Urothelium cell line (cell line): ENCODE results near the gene ADAMTS1.

Source experiments
- DNase-seq: peaks from one replicate; pipeline ENCODE4 v3.0.0; 2011; ENCODE audit warnings: low spot score, mixed read lengths
- FAIRE-seq: peaks from 2 replicates; lab custom pipeline; 2011; peaks lifted over from hg19 to GRCh38; lab: Jason Lieb, UNC

Gene ADAMTS1

DNA sequence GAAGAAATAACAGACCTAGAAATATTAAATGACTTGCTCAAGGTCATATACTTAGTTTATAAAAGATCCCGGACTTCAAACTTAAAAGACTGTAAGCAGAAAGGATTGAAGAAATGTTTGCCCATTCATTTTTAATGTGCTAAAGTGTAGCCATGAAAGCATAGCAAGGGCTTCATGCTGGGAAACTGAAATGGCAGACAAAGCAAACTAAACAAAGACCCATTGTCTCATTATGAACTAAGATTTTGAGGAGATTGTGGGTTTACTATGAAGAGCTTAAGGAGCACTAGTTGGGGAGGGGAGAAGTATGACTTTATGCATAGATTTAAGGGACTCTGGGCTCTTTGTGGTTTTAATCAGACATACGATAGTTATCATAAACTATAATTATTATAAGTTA lies 26.3 kb downstream of the ADAMTS1 start:
- DNase-seq = no peak
- FAIRE-seq = no peak

GRCh38 chr21:26815197-26815596 lies 30.0 kb downstream of the ADAMTS1 start:
- FAIRE-seq (no peak), DNase-seq (no peak)

- DNase-seq = no peak
Observed at GRCh38 chr21:26814386-26814785, 30.8 kb downstream of the ADAMTS1 start.

GRCh38 chr21:26813426-26813998 lies 31.7 kb downstream of the ADAMTS1 start:
- DNase-seq (no peak), FAIRE-seq (no peak)

More at GRCh38 chr21:26814386-26814785, 30.8 kb downstream of the ADAMTS1 start:
- FAIRE-seq = no peak

GRCh38 chr21:26812173-26812572 lies 33.0 kb downstream of the ADAMTS1 start:
- DNase-seq = no peak
- FAIRE-seq = no peak

GRCh38 chr21:26811482-26811881 lies 33.7 kb downstream of the ADAMTS1 start:
- DNase-seq (no peak), FAIRE-seq (no peak)

GRCh38 chr21:26810676-26811415 lies 34.4 kb downstream of the ADAMTS1 start:
- no peak for FAIRE-seq
- no peak for DNase-seq

GRCh38 chr21:26810266-26810665 lies 34.9 kb downstream of the ADAMTS1 start:
- DNase-seq (no peak), FAIRE-seq (no peak)

DNA sequence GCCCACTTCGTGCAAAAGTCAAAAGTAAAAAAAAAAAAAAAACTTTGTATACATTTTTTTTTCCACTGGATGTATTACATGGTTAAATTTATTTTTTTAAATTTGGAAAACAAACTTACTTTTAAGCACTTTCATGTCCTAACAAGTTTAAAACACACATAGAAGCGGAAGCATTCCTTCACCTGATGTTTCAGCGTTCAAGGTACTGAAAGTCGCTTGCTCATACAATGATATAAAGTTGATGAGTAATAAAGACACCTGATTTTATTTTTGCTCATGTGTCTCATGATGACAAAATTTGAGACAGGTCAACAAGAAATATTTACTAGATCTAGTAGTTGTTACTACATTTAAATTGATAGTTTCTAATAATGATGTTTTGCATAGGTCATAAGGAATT lies 35.5 kb downstream of the ADAMTS1 start:
- no peak for DNase-seq
- no peak for FAIRE-seq

DNA sequence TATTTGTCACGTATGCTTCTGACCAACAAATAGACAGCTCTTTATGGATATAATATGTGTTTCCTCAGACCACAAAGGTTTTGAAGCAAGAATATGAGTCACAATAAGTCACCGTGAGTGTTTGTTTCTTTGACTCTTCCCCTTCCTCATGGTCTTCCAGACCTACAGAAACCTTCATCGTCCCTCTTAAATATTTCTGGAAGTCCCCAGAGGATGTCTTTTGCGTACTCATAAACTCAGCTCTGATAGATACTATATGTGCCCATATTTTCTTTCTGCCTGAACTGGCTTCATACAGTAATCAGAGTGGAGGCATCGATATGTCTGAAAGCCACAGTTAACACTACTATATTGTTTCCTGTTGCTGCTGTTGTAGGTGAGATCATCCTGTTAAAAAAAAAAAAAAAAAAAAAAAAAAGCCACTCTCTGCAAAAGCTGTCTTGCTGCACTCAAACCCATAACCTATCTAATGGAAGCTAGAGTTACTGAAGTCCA lies 38.4 kb downstream of the ADAMTS1 start:
- DNase-seq = peak; percentile 43
- no peak for FAIRE-seq

DNA sequence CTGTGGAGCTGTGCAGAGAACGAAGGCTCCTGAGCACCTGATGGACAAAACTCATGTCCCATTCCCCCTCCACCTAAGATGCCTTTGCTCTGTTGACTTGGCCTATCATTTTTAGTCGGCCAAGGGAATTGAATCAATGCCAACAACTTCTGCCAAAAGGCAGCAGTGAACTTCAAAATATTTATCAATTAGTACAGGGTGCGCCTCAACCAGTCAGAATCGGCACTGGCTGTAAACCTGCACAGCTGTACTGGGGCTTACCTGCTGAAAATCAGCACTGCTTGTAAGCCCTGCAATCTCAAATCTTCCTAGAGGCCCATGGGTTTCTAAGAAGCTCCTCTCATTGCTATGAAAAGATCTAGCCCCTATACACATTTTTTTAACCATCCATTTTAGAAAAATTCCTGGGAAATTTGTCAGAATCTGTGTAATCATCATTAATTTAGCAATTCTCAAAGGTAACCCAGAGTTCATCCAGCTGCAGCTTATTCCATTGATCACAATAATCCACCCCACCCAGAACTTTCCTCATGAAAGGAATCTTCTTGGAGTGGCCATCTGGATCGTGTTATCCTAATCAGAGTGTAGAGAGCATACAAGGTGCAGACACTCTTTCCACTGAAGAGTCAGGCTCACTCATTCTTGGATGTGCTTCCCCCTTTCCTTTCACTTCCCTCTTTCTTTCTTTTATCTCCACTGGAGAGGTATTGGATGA lies 40.2 kb downstream of the ADAMTS1 start:
- FAIRE-seq (no peak), DNase-seq (no peak)

DNA sequence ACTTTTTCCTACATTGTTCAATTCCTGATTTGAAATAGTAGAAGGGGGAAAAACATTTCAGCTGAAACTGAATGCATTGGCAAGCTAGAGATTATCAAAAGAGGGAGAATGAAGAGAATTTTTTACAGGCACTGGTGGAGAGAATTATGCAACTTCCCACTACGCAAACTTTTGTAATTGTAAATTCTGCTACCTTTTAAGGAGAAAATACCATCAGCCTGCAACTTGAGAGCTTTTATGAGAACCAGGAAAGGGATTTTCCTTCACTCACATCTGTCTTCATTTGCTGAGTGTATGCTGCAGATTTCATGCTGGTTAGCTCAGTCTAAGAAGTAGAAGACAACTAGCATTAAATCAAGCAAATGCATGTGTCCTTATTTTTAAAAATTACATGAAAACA lies 43.7 kb downstream of the ADAMTS1 start:
- DNase-seq (no peak), FAIRE-seq (no peak)

DNA sequence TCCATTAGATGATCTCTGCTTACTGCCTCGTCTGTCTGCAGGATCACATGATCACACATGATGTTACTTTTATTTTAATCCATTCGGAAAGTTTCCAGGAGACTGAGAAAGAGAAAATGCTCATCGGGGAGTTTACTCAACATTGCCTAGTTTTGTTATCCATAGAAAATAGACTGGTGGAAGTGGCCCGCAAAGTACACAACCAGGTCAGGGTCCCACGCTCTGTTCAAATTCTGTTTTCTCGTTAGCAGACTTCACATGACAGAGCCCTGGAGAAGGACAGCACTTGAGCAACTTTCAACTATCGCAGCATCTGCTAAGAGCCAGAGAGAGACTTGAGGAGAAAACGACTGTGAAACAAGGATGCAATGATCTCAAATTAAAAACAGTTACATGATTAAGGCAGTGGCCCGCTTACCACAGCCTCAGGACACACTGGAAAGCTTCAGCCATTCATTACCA lies 44.2 kb downstream of the ADAMTS1 start:
- FAIRE-seq (no peak), DNase-seq (no peak)

- FAIRE-seq = peak; percentile 30
- no peak for DNase-seq
Observed at GRCh38 chr21:26800455-26800854, 44.8 kb downstream of the ADAMTS1 start.

DNA sequence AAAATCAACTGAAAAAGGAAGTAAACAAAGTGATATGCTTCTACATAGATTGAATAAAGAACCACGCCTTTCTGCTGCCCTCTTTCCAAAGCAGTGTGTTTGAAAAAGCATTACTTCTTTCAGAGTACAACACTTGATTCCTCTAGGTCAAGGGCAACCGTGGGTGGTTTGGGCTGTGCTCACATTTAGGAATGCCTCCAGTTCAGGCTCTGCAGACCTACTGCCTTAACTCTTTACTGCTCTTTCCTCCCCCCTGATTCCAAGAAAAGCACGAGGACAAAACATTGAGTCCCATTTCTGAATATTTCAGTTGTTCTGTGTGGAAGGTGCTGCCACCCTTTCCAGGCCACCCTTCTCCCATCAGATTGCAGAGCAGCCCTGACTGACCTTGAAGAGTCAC lies 45.2 kb downstream of the ADAMTS1 start:
- FAIRE-seq (no peak), DNase-seq (no peak)

DNA sequence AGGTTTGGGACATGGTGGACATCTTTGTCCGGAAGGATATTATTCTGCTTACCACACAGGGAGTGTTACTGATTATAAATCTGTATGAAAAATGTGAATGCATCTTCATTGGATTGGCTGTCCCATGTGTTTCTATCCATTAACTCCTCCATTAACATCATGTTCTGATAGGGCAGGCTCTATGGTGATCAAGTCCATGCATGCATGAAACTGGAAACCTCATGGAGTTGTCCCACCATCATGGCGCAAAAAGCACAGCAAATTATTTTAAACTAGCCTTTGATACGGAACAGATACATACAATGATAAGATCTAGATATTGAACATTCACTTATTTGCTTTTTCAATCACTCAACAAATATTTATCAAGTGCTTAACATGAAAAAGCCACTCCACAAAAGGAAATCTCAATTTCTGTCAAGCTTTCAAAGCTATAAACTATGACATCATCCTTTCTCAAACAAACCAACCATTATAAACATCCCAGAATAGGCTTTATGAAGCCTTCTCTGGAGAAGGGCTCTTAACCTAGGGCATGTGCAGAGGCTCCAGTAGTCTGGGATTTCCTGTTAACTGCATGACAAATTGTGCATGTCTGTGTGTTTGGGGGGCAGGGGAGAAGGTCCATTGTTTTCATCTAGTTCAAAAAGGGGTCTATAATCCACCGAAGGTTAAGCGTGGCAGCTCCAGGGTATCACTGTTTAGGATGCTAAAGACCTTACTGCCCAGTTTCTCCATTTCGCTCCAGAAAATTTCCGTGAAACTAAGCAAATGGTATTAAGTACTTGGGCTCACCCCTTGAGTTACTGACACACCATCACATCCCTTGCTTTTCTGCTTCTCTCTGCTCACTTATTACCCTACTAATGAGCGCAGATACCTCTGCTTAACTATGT lies 46.1 kb downstream of the ADAMTS1 start:
- FAIRE-seq (no peak), DNase-seq (peak; percentile 44)

GRCh38 chr21:26797878-26798456 lies 47.2 kb downstream of the ADAMTS1 start:
- FAIRE-seq = no peak
- DNase-seq = no peak

DNA sequence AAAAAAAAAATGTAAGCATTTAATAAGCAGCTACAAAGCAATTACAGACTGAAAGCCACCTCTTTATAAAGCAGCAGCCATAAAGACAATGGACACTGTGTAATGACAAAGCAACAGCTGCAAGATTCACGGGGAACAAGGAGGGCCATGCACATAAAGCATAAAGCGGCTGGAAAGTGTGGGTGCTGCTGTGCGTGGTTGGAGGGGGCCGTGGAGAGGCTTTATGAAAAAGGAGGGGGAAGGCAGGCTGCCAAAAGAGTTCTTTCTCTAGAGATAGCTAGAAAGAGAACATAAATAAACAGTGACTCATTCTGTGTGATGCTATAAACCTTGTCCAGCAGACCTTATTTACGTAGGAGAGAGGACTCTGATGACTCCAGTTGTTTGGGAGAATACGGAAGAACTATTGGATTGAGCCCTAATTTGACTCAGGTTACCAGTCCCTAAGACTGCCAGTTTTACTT lies 49.3 kb downstream of the ADAMTS1 start:
- DNase-seq (peak; percentile 67), FAIRE-seq (no peak)

GRCh38 chr21:26795412-26795805 lies 49.8 kb downstream of the ADAMTS1 start:
- FAIRE-seq (no peak), DNase-seq (no peak)
